Fibroblast of the aortic adventitia (primary cell): ENCODE data around the gene CNGA2. TPM values are rescaled to one million over a fixed set of nuclear protein-coding genes. Genes with fewer than 3 reads are reported as not detected.

Source experiments
- DNase-seq: peaks from one replicate; pipeline ENCODE4 v3.0.0-alpha.2; 2010; ENCODE audit warnings: low read depth
- H3K4me3 ChIP-seq: 2 replicates; pipeline ENCODE4 v1.5.1; 2011; ENCODE audit warnings: low read depth, mild to moderate bottlenecking, control low read depth, low read length, moderate library complexity
- CTCF ChIP-seq: IDR thresholded peaks from 2 replicates; pipeline ENCODE4 v1.5.1; 2011; ENCODE audit warnings: mild to moderate bottlenecking, low read length, control low read depth, inconsistent platforms; ENCODE audit not compliant: insufficient read depth
- total RNA-seq: library from RNA; depleted of rRNA; stranded (reverse); fragments of >200 nt; gene quantifications from 2 replicates; pipeline ENCODE4 v1.2.3, GENCODE V29; 2012; ENCODE audit warnings: low replicate concordance

CNGA2 gene
- total RNA-seq, 1 donor, result not detected

DNA sequence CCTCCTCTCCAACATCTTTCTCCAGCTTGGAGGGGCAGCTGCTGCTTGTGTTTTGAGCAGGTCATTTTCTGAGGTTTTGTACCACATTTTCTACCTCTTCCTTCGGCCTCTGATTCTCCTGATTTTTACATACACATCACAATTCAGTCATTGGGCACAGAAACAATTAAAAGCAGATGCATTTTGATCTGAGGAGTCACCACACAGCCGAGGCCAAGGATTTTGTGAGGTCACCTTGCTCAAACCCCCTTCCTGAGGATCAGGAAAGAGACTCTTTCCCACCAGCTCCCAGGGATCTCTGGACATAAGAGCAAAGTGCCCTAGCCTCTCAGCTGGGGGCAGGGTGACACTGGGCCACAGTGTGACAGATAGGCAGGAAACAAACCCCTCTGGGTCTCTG, 24.1 kb upstream of the CNGA2 start:
- no peak overlapping the region for H3K4me3 ChIP-seq
- no peak for DNase-seq
- TF ChIP-seq CTCF, result no peak

- no peak for DNase-seq
- no peak for TF ChIP-seq CTCF
- H3K4me3 ChIP-seq, result no peak overlapping the region
Observed at GRCh38 chrX:151711154-151711553, 23.4 kb upstream of the CNGA2 start.

GRCh38 chrX:151711787-151712186, 22.8 kb upstream of the CNGA2 start:
- TF ChIP-seq CTCF, result no peak
- DNase-seq, result no peak
- no peak overlapping the region for H3K4me3 ChIP-seq

DNA sequence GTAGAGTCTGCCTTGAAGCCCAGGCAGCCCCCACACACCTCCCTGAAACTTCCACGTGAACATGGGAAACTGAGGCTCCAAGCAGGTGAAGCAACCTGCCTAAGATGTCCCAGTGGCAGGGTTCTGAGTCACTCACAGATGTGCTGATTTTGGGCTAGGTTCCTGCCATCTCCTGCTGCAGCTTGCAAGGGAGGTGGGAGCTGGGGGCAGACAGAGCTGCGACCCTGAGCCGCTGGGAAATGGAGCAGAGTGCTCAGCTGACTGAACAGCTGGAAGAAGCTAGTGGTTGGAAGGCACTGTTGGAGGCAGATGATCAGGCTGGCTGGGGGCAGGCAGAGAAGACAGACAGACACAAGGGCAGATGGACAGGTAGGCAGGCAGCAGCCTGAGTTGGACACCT, 22.3 kb upstream of the CNGA2 start:
- no peak for DNase-seq
- no peak for TF ChIP-seq CTCF
- H3K4me3 ChIP-seq, result no peak overlapping the region

- DNase-seq, result peak; percentile 5
- peak; percentile 39 for TF ChIP-seq CTCF
- no peak overlapping the region for H3K4me3 ChIP-seq
Observed at GRCh38 chrX:151713849-151714248, 20.7 kb upstream of the CNGA2 start.

GRCh38 chrX:151714362-151714761, 20.2 kb upstream of the CNGA2 start:
- TF ChIP-seq CTCF, result no peak
- DNase-seq, result no peak
- H3K4me3 ChIP-seq, result no peak overlapping the region

DNA sequence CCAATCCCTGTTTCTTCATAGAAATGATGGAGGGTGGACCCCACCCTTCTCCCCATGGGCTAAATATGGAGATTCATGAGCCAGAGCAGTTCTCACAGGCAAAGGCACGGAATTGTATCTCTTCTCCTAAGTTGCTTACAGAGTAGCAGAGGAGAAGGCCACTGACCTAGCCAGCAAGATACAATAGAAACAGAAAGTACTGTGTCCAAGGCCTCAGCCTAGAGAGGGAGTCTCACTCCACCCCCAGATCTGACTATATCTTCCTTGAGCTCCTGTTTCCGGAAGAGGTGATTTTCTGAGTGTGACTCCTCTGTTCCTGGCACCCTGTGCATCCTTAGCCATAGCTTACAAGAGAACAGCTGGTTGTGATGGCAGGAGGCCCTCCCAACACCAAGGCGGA, 18.8 kb upstream of the CNGA2 start, which contains the start of gene FATE1:
TSS of gene FATE1 (plus strand) at position 284 of the 400 bp plus-strand sequence. CDS start at position 369, 85 bp downstream.
- no peak for TF ChIP-seq CTCF
- no peak within 1 kb of the TSS for H3K4me3 ChIP-seq
- no peak for DNase-seq
